CD4-positive, CD25-positive, alpha-beta regulatory T cell (primary cell): ENCODE results near the gene DUSP14. TPM values are rescaled to one million over a fixed set of nuclear protein-coding genes. Genes with fewer than 3 reads are reported as not detected.
A peak's percentile ranks its signal among the peaks of the same experiment; 100 is the strongest.
"Not testable (repeated sequence)": the region's sequence is repeated elsewhere in the genome, so short reads cannot be mapped to it uniquely, and the experiment has no call there.

ENCODE experiments used
- ATAC-seq, 2 donors: fragments of 150-1000 bp; cut with Tn5 transposase; one replicate each; pipeline ENCODE4 v1.10.0; 2021; ENCODE audit warnings: low read depth in 2 of 2, moderate number of reproducible peaks in 2 of 2, moderate library complexity in 1 of 2
- DNase-seq, 3 donors: peaks; one replicate each; pipeline versions ENCODE4 v3.0.0 to v3.0.0-alpha.2; 2012 to 2022; ENCODE audit warnings: mixed read lengths in 1 of 3
- H3K27ac ChIP-seq: one replicate; pipeline ENCODE4 v1.7.0; 2013; ENCODE audit warnings: mild to moderate bottlenecking, low read length; ENCODE audit not compliant: insufficient read depth, poor library complexity, severe bottlenecking
- H3K27me3 ChIP-seq: one replicate; pipeline ENCODE4 v1.7.0; 2013; ENCODE audit warnings: low read length; ENCODE audit not compliant: control insufficient read depth, insufficient read depth
- H3K36me3 ChIP-seq: one replicate; pipeline ENCODE4 v1.7.0; 2013; ENCODE audit warnings: mild to moderate bottlenecking, low read length, moderate library complexity; ENCODE audit not compliant: control insufficient read depth, insufficient read depth
- H3K4me1 ChIP-seq: 2 replicates; pipeline ENCODE4 v1.7.0; 2013; ENCODE audit warnings: mild to moderate bottlenecking, low read length; ENCODE audit not compliant: insufficient read depth, control insufficient read depth, poor library complexity, severe bottlenecking
- H3K4me3 ChIP-seq: one replicate; pipeline ENCODE4 v1.7.0; 2013; ENCODE audit warnings: low read depth, mild to moderate bottlenecking, low read length, moderate library complexity
- H3K9me3 ChIP-seq, 2 experiments: 1 replicate in 1 of 2; 2 replicates in 1 of 2; pipeline ENCODE4 v1.7.0; 2013; ENCODE audit warnings: low read length in 2 of 2, mild to moderate bottlenecking in 1 of 2, moderate library complexity in 1 of 2; ENCODE audit not compliant: control insufficient read depth in 2 of 2
- H3K27ac Mint-ChIP-seq, 3 donors: one replicate each; pipeline ENCODE4 v1.8.0; 2020 to 2022; ENCODE audit warnings: mild to moderate bottlenecking in 3 of 3, mixed read lengths in 3 of 3, moderate library complexity in 2 of 3
- H3K27me3 Mint-ChIP-seq: one replicate; pipeline ENCODE4 v1.8.0; 2022; ENCODE audit warnings: mild to moderate bottlenecking, mixed read lengths
- H3K36me3 Mint-ChIP-seq: one replicate; pipeline ENCODE4 v1.8.0; 2020; ENCODE audit warnings: mixed read lengths
- H3K4me1 Mint-ChIP-seq, 4 donors: one replicate each; pipeline ENCODE4 v1.8.0; 2020 to 2022; ENCODE audit warnings: mixed read lengths in 4 of 4, mild to moderate bottlenecking in 1 of 4
- H3K4me3 Mint-ChIP-seq, 4 donors: one replicate each; pipeline ENCODE4 v1.8.0; 2020 to 2022; ENCODE audit warnings: mild to moderate bottlenecking in 4 of 4, mixed read lengths in 4 of 4, moderate library complexity in 3 of 4
- H3K9me3 Mint-ChIP-seq, 7 donors: one replicate each; pipeline ENCODE4 v1.8.0; 2020 to 2022; ENCODE audit warnings: mixed read lengths in 7 of 7, mild to moderate bottlenecking in 3 of 7, moderate library complexity in 2 of 7
- polyA plus RNA-seq, 4 donors: library from polyadenylated mRNA; unstranded; fragments of 300-500 nt; fragmentation: Illumina TruSeq; gene quantifications; one replicate each; pipeline ENCODE4 v1.2.3, GENCODE V29; 2021
- total RNA-seq: library from RNA; stranded (reverse); gene quantifications from one replicate; pipeline ENCODE4 v1.2.3, GENCODE V29; 2022

The DUSP14 gene, protein sequence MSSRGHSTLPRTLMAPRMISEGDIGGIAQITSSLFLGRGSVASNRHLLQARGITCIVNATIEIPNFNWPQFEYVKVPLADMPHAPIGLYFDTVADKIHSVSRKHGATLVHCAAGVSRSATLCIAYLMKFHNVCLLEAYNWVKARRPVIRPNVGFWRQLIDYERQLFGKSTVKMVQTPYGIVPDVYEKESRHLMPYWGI
- total RNA-seq (2.4 TPM), polyA plus RNA-seq (1 to 10 TPM; 4.7 to 9.4 (median 7.7) TPM)

DNA sequence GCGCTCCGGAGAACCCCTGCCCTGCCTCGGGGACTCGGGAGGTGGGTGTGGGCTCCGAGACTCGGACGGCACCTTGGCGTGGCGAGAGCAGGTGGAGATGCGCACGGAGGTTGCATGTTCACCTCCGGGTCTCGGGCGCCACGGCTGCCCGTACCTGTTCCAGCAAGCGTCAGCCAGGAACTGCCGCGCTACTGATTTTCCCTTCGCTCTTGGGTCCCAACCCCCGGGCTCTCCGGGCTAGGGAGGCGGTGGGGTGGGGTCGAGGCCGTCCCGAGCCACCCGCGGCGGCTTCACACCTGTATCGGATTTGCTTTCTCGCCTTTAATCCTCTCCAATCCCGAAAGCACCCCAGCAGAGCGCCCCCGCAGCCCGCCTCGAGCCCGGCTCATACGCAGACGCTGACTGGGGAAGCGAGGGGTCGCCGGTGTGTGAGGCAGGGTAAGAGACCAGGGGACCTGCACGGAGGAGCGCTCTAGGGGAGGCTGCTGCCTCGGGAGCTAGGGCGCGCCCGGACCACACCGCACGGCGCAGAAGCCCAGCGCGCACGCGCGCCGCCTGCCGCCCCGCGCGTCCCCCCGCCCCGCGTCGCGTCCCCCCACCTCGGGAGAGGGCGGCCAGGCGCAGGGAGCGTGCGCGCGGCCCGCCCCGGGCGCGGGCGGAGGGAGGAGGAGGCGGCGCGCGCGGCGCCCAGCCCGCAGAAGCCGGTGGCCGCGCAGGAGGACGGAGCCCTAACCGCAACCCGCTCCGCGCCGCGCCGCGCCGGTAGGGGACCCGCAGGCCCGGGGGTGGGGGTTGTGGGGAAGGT lies at the start of gene DUSP14:
Gene DUSP14, plus strand, starts transcription at position 695 of the 805 bp plus-strand sequence. CDS start 22,382 bp downstream, outside the sequence.
- no peaks in the 10 kb centered on the region for H3K9me3 ChIP-seq
- H3K27me3 ChIP-seq, result no peaks in the 10 kb centered on the region
- Mint-ChIP-seq H3K4me1 (peaks cover 16 to 31% (median 22%) of the 10 kb centered on the region in 4 donors), H3K27ac (peak within 1 kb of the TSS; percentile 86 to 90 (median 89)), H3K27me3 (peaks cover 5% of the 10 kb centered on the region), H3K36me3 (no peaks in the 10 kb centered on the region), H3K4me3 (peak within 1 kb of the TSS; percentile 91 to 99 (median 93)), H3K9me3 (no peaks in the 10 kb centered on the region)
- H3K4me1 ChIP-seq, result peaks cover 20% of the 10 kb centered on the region
- peak within 1 kb of the TSS; percentile 66 for H3K27ac ChIP-seq
- no peaks in the 10 kb centered on the region for H3K36me3 ChIP-seq
- H3K4me3 ChIP-seq, result peak within 1 kb of the TSS; percentile 65
- ATAC-seq (peak; percentile 81 to 84), DNase-seq (peak; percentile 66 to 79 (median 75))

DNA sequence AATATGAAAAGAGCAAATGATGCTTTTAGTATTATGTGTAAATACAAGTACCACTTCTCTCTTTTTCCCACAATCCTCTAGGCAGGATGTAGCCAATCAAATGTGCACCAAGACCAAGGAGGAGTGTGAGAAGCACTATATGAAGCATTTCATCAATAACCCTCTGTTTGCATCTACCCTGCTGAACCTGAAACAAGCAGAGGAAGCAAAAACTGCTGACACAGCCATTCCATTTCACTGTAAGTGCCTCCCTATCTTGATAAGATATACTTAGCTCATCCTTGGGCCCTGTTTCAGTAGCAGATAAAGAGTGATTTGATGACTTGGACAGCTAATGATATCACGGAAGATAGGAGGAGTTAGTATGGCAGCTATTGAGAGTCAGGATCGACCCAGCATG lies 49.3 kb upstream of the DUSP14 start:
- ATAC-seq, result no peak
- peak in 1 of 3 donors; percentile 33 for DNase-seq
- Mint-ChIP-seq H3K4me3 (no peak overlapping the region), H3K9me3 (no peaks in the 10 kb centered on the region), H3K36me3 (peaks cover 31% of the 10 kb centered on the region), H3K27ac (no peak overlapping the region), H3K4me1 (peaks cover 0 to 6% (median 0%) of the 10 kb centered on the region in 4 donors), H3K27me3 (no peaks in the 10 kb centered on the region)
- H3K27ac ChIP-seq, result no peak overlapping the region
- no peaks in the 10 kb centered on the region for H3K4me1 ChIP-seq
- H3K27me3 ChIP-seq, result no peaks in the 10 kb centered on the region
- no peak overlapping the region for H3K4me3 ChIP-seq
- H3K36me3 ChIP-seq, result peaks cover 67% of the 10 kb centered on the region
- no peaks in the 10 kb centered on the region for H3K9me3 ChIP-seq

DNA sequence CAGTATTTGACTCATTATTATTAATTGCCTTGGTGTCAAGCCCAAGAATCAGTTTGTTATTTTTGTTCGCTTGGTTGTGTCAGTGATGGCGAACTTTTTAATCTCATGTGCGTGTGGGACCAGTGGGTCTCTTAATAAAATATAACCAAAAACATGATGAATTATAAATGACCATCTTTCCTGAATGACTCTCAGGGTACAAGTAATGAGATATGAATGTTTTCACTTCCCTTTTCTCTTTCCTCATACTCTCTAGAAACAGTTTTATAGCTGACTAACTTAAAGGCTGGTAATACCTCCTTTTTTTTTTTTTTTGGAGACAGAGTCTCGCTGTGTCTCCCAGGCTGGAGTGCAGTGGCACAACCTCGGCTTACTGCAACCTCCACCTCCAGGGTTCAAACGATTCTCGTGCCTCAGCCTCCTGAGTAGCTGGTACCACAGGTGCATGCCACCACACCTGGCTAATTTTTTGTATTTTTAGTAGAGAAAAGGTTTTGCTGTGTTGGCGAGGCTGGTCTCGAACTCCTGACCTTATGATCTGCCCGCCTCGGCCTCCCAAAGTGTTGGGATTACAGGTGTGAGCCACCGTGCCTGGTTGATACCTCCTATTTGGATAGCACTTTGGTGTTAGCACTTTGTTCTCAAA lies 48.2 kb upstream of the DUSP14 start:
- H3K27ac ChIP-seq, H3K9me3 Mint-ChIP-seq, H3K4me3 ChIP-seq, H3K9me3 ChIP-seq, ATAC-seq, H3K27ac Mint-ChIP-seq, H3K4me1 ChIP-seq, H3K27me3 ChIP-seq, DNase-seq, H3K4me1 Mint-ChIP-seq, H3K4me3 Mint-ChIP-seq, H3K27me3 Mint-ChIP-seq: not testable (repeated sequence)
- peaks cover 67% of the 10 kb centered on the region for H3K36me3 ChIP-seq
- peaks cover 35% of the 10 kb centered on the region for H3K36me3 Mint-ChIP-seq

DNA sequence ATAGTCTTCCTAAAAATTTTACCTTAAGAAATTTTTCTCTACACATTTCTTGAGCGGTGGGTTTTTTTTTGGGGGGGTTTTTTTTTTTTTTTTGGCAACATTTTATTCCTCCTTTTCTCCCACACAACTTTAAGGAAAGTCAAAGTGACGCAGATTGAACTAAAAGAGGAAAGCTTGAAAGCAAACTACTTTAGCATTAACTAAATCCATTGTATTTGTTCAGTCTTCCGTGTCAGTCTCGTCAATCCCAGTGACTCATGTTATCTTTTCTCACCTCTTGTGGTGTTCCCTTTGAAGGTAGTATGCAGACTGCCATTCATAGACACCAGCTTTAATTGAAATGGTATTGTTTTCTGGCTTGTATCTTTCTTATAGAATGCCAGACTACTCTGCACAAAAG lies 43.7 kb upstream of the DUSP14 start:
- Histone ChIP-seq H3K4me1 (no peaks in the 10 kb centered on the region), H3K27me3 (no peaks in the 10 kb centered on the region), H3K9me3 (no peaks in the 10 kb centered on the region), H3K4me3 (no peak overlapping the region), H3K36me3 (peaks cover 53% of the 10 kb centered on the region), H3K27ac (no peak overlapping the region)
- H3K36me3 Mint-ChIP-seq, result peaks cover 44% of the 10 kb centered on the region
- no peaks in the 10 kb centered on the region for H3K9me3 Mint-ChIP-seq
- H3K4me3 Mint-ChIP-seq, result no peak overlapping the region
- ATAC-seq (no peak), DNase-seq (no peak)
- no peaks in the 10 kb centered on the region for H3K27me3 Mint-ChIP-seq
- no peak overlapping the region for H3K27ac Mint-ChIP-seq
- H3K4me1 Mint-ChIP-seq, result peaks cover 0 to 2% (median 0%) of the 10 kb centered on the region in 4 donors

DNA sequence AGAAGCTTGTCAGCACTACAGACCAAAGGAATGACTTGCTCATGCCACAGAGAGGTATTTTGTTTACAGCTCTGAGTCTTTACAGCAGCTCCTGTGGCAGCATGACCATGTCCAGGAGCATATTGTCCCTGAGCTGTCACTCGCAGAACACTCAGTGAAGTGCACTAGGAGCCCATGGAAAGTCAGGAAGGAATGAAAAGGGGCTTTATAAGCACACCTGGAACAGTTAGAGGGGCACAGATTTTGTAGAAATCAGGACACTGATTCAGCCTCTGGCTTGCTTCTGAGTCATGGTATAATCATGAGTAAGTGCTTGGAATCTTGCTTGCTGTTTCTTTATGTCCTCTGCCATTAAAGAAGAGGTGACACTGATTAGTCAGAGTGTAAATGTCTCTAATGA lies 42.0 kb upstream of the DUSP14 start:
- H3K27ac Mint-ChIP-seq, result no peak overlapping the region

DNA sequence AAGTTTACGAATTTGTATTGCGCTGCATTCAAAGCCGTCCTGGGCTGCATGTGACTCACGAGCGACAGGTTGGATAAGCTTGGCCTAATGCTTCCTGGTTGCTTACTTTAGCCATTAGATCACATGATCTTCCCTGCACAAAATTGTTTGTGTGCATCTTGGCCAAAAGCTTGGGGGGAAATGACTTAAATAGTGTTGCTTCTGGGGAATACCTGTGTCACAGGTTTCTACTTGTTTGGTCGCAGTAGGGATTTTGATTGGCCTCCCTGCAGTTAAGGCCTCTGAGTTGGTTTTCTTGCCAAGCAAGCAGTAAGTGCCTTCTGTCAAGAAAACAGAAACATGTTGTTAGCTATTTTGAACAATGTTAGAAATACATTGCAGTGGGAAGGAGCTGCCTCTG lies 39.6 kb upstream of the DUSP14 start:
- no peak for DNase-seq
- Mint-ChIP-seq H3K36me3 (peaks cover 37% of the 10 kb centered on the region), H3K4me3 (no peak overlapping the region), H3K27ac (no peak overlapping the region), H3K27me3 (no peaks in the 10 kb centered on the region), H3K9me3 (no peaks in the 10 kb centered on the region), H3K4me1 (peaks cover 0 to 8% (median 4%) of the 10 kb centered on the region in 4 donors)
- no peaks in the 10 kb centered on the region for H3K4me1 ChIP-seq
- H3K27ac ChIP-seq, result no peak overlapping the region
- ATAC-seq, result no peak
- H3K36me3 ChIP-seq, result peaks cover 18% of the 10 kb centered on the region
- no peak overlapping the region for H3K4me3 ChIP-seq
- H3K27me3 ChIP-seq, result no peaks in the 10 kb centered on the region
- H3K9me3 ChIP-seq, result no peaks in the 10 kb centered on the region

More for the DNA sequence above, 42.0 kb upstream of the DUSP14 start:
- Histone ChIP-seq H3K4me1 (no peaks in the 10 kb centered on the region), H3K27ac (no peak overlapping the region), H3K4me3 (no peak overlapping the region), H3K9me3 (no peaks in the 10 kb centered on the region), H3K36me3 (peaks cover 38% of the 10 kb centered on the region), H3K27me3 (no peaks in the 10 kb centered on the region)
- H3K4me1 Mint-ChIP-seq, result peaks cover 0 to 5% (median 4%) of the 10 kb centered on the region in 4 donors
- no peak overlapping the region for H3K4me3 Mint-ChIP-seq
- H3K27me3 Mint-ChIP-seq, result no peaks in the 10 kb centered on the region
- no peak for ATAC-seq
- peaks cover 39% of the 10 kb centered on the region for H3K36me3 Mint-ChIP-seq
- no peak for DNase-seq
- no peaks in the 10 kb centered on the region for H3K9me3 Mint-ChIP-seq

DNA sequence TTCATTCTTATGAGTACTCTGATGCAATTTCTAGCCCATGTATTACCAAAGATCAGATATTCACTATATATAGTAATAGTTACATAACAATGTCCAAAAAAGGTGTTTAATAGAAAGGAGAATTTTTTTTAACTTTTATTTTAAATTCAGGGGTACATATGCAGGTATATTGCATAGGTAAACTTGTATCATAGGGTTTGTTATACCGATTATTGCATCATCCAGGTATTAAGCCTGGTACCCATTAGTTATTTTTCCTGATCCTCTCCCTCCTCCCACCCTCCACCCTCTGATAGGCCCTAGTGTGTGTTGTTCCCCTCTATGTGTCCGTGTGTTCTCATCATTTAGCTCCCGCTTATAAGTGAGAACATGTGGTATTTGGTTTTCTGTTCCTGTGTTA lies 31.9 kb upstream of the DUSP14 start:
- DNase-seq, H3K27ac ChIP-seq, H3K9me3 Mint-ChIP-seq, H3K9me3 ChIP-seq, H3K4me1 ChIP-seq, ATAC-seq, H3K4me3 ChIP-seq, H3K36me3 ChIP-seq, H3K27me3 ChIP-seq, H3K27me3 Mint-ChIP-seq, H3K4me3 Mint-ChIP-seq, H3K4me1 Mint-ChIP-seq: not testable (repeated sequence)
- Mint-ChIP-seq H3K27ac (peak overlapping the region; percentile 9 to 52 (median 11)), H3K36me3 (peaks cover 26% of the 10 kb centered on the region)
